GM12801 (cell line): Measurements from ENCODE around the gene ZBTB7C.

Experiments used
- CTCF ChIP-seq: IDR thresholded peaks from one replicate; pipeline ENCODE4 v1.5.1; 2011; ENCODE audit warnings: control low read depth; ENCODE audit not compliant: insufficient read length; ENCODE audit errors: extremely low read depth

Gene ZBTB7C

GRCh38 chr18:48140731-48141130 is 268.5 kb downstream of the ZBTB7C start:
- no peak for TF ChIP-seq CTCF

DNA sequence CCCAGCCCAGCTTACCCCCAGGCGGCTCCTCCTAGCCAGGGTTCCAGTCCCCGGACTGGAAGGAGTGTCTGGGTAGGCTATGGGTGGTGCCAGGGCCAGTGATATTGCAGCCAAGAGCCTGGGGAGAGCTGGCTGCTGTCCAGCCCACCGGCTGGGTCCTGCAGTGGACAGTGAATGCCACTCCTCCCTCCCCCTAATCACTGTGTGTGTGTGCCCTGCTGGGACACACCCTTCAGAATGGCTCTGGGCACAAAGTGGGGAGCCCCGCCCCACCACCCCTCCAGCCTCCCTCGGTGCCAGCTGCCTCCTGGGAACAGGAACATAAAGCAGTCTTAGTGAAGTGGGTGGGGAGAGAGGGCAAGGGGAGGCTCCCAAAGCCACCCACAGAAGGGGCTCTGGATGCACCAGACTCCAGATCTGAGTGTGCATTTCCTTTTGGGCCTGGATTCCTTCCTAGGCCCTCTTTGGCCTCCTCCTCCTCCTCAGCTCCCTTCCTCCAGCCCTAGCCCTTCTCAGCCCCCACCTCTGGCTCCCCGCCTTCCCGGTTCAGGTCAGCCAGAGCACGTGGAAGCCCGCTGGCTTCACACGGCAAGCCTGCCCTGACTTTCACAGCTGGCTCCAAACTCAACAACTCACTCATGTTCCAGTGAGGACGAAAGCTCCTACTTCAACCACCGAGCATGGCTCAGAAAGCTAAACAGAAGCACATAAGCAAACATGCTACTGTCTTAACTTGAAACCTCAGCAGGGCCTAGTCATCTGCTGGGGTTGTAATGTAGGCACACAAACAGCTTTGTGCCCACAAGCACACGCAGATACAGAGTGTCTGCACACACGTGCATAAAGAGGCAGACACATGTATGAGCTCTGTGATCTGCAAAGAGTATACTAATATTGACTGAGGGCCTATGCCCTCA is 269.5 kb downstream of the ZBTB7C start:
- no peak for TF ChIP-seq CTCF

GRCh38 chr18:48138660-48139430 is 270.3 kb downstream of the ZBTB7C start:
- no peak for TF ChIP-seq CTCF

- no peak for TF ChIP-seq CTCF
Measured at GRCh38 chr18:48138210-48138609, 271.0 kb downstream of the ZBTB7C start.

DNA sequence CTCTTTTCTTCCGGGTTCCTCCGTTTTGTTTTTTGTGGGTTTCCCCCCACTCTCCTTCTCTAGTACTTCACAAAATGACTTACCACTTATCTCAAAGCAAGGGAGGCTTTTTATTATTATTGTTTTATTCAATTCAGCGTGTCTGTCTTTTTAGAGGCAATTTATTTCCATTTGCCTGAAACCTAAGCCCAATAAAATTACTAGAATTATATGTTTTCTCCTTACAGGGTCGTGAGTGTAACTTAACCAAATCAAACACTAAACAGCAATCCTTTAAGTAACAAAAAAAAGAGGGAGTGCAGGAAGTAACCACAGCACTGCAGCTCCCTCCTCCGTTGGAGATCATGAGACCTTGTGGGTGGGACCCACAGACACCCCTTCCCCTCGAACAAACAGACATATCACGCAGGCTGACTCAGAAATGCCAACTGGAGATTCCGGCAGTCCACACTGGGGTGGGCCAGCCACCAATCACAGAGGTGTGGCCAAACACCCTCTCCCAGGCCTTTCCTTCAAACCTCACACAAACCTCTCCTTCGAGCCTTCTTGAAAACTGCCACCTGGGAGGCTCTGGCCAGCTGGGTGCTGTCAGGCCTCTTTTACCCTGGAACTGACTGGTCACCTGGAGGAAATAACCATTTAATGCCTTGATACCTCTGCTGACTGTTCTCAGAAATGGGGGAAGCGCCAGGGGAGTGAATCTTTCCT is 271.7 kb downstream of the ZBTB7C start:
- no peak for TF ChIP-seq CTCF

DNA sequence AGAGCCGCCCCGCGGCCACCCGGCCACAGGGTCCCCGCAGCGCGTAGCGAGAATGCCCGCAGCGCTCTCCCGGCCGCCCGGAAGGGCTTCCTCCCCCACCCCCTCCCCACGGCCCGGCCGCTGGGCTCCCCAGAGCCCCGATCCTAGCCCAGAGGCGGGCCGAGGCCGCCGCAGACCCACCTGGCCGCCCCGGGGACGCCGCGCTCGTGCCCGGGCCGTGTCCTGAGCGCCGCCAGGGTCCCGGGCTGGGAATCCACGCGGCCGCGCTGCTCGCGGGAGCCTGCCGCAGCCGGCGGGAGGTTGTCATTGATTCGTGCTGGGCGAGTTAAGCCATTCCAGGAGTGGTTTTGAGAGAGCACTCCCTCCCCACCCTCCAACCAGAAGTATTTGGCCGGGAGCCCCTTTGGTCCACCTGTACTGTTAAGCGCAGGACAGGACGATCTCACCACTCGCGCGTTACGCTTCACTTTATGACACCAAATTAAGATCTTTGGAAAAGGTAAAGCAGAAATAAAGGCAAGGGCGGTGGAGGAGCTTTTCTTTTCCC is 272.3 kb downstream of the ZBTB7C start:
- TF ChIP-seq CTCF, result no peak
